Smooth muscle cell (in vitro differentiated cells): ENCODE results near the gene TENM3. TPM values are rescaled to one million over a fixed set of nuclear protein-coding genes. Genes with fewer than 3 reads are reported as not detected.

ENCODE experiments used
- DNase-seq: peaks from one replicate; lab custom pipeline; 2025; ENCODE audit not compliant: unreplicated experiment; lab: John Stamatoyannopoulos, UW
- H2AFZ ChIP-seq: fragments of 200-600 bp; sonication (generic); 2 replicates; pipeline ENCODE4 v1.6.0; 2016; ENCODE audit warnings: antibody characterized with exemption, low read depth, mild to moderate bottlenecking
- H3F3A ChIP-seq: fragments of 200-600 bp; sonication (generic); 2 replicates; pipeline ENCODE4 v1.6.0; 2017; ENCODE audit warnings: antibody characterized with exemption, low read depth
- H3K27ac ChIP-seq: fragments of 200-600 bp; sonication (generic); 2 replicates; pipeline ENCODE4 v1.5.1; 2016; ENCODE audit warnings: low read depth, mild to moderate bottlenecking
- H3K27me3 ChIP-seq: fragments of 200-600 bp; sonication (generic); 2 replicates; pipeline ENCODE4 v1.6.1; 2016; ENCODE audit warnings: low read depth, mild to moderate bottlenecking
- H3K36me3 ChIP-seq: fragments of 200-600 bp; sonication (generic); 2 replicates; pipeline ENCODE4 v1.5.1; 2016; ENCODE audit warnings: low read depth
- H3K4me1 ChIP-seq: fragments of 200-600 bp; sonication (generic); 2 replicates; pipeline ENCODE4 v1.5.1; 2016; ENCODE audit warnings: low read depth
- H3K4me2 ChIP-seq: fragments of 200-600 bp; sonication (generic); 2 replicates; pipeline ENCODE4 v1.6.0; 2016; ENCODE audit warnings: mild to moderate bottlenecking
- H3K4me3 ChIP-seq: fragments of 200-600 bp; sonication (generic); 2 replicates; pipeline ENCODE4 v1.5.1; 2016; ENCODE audit warnings: mild to moderate bottlenecking
- H3K79me2 ChIP-seq: fragments of 200-600 bp; sonication (generic); 2 replicates; pipeline ENCODE4 v1.6.0; 2016; ENCODE audit warnings: low read depth, mild to moderate bottlenecking
- H3K9ac ChIP-seq: fragments of 200-600 bp; sonication (generic); 2 replicates; pipeline ENCODE4 v1.6.0; 2016; ENCODE audit warnings: low read depth
- H3K9me3 ChIP-seq: fragments of 200-600 bp; sonication (generic); replicated peaks from 2 replicates; pipeline ENCODE4 v1.5.1; 2016; ENCODE audit warnings: low read depth
- H4K20me1 ChIP-seq: fragments of 200-600 bp; sonication (generic); 2 replicates; pipeline ENCODE4 v1.6.0; 2016; ENCODE audit warnings: low read depth
- CTCF ChIP-seq: fragments of 200-600 bp; sonication (generic); IDR thresholded peaks from 2 replicates; pipeline ENCODE4 v1.5.1; 2017; ENCODE audit warnings: borderline replicate concordance, mild to moderate bottlenecking, antibody characterized with exemption; ENCODE audit not compliant: insufficient read depth, poor library complexity, severe bottlenecking
- WGBS: methylation state at CpG from one replicate; pipeline ENCODE4 v1.1.7; 2016; ENCODE audit warnings: low lambda C conversion rate; 5-methylcytosine and 5-hydroxymethylcytosine counted together
- polyA plus RNA-seq: library from polyadenylated mRNA; unstranded; fragments of >200 nt; fragmentation: Nextera tagmentation; extraction: Ambion mirVana; gene quantifications from 2 replicates; pipeline ENCODE4 v1.2.1, GENCODE V29; 2016
- total RNA-seq: library from RNA; depleted of rRNA; stranded (reverse); fragments of >200 nt; gene quantifications from 2 replicates; pipeline ENCODE4 v1.2.3, GENCODE V29; 2014

The TENM3 gene
- total and polyA plus RNA-seq, 2 experiments from 2014 or later: 46.9 to 295 TPM

- Histone ChIP-seq H3K4me3 (no peak overlapping the region), H3K9ac (no peak overlapping the region), H3K9me3 (no peaks in the 10 kb centered on the region), H3F3A (peaks cover 4% of the 10 kb centered on the region), H3K27me3 (no peaks in the 10 kb centered on the region), H4K20me1 (peaks cover 10% of the 10 kb centered on the region), H3K79me2 (peaks cover 3% of the 10 kb centered on the region), H3K36me3 (peaks cover 17% of the 10 kb centered on the region), H3K27ac (no peak overlapping the region), H3K4me1 (peaks cover 25% of the 10 kb centered on the region), H3K4me2 (no peak overlapping the region), H2AFZ (no peak overlapping the region)
- no peak for TF ChIP-seq CTCF
- DNase-seq: no peak
- WGBS: 96% methylated on average over 5 of the region's 5 CpGs
These were observed 511.7 kb downstream of the TENM3 start for GRCh38 chr4:182754895-182755294.

GRCh38 chr4:182756161-182756690, 513.0 kb downstream of the TENM3 start:
- H3F3A ChIP-seq: no peaks in the 10 kb centered on the region
- H3K4me2 ChIP-seq: no peak overlapping the region
- peak overlapping the region; percentile 7 for H3K27ac ChIP-seq
- no peaks in the 10 kb centered on the region for H3K27me3 ChIP-seq
- 97% methylated on average over 6 of the region's 6 CpGs for WGBS
- peaks cover 17% of the 10 kb centered on the region for H3K36me3 ChIP-seq
- H3K9me3 ChIP-seq: no peaks in the 10 kb centered on the region
- no peak overlapping the region for H2AFZ ChIP-seq
- peaks cover 7% of the 10 kb centered on the region for H3K79me2 ChIP-seq
- no peak for TF ChIP-seq CTCF
- H3K4me3 ChIP-seq: no peak overlapping the region
- no peak overlapping the region for H3K9ac ChIP-seq
- H3K4me1 ChIP-seq: peaks cover 25% of the 10 kb centered on the region
- H4K20me1 ChIP-seq: peaks cover 10% of the 10 kb centered on the region
- DNase-seq: no peak

- peaks cover 18% of the 10 kb centered on the region for H4K20me1 ChIP-seq
- H2AFZ ChIP-seq: no peak overlapping the region
- peaks cover 11% of the 10 kb centered on the region for H3K79me2 ChIP-seq
- H3K4me2 ChIP-seq: no peak overlapping the region
- H3K4me3 ChIP-seq: no peak overlapping the region
- H3K9me3 ChIP-seq: no peaks in the 10 kb centered on the region
- H3K4me1 ChIP-seq: peaks cover 11% of the 10 kb centered on the region
- TF ChIP-seq CTCF: no peak
- H3F3A ChIP-seq: no peaks in the 10 kb centered on the region
- H3K27me3 ChIP-seq: no peaks in the 10 kb centered on the region
- no peak for DNase-seq
- 82% methylated on average over 12 of the region's 12 CpGs for WGBS
- H3K36me3 ChIP-seq: peaks cover 17% of the 10 kb centered on the region
- H3K9ac ChIP-seq: no peak overlapping the region
- no peak overlapping the region for H3K27ac ChIP-seq
These were observed 515.1 kb downstream of the TENM3 start for GRCh38 chr4:182758273-182758672.

- Histone ChIP-seq H3F3A (no peaks in the 10 kb centered on the region), H3K4me1 (peaks cover 11% of the 10 kb centered on the region), H3K9ac (no peak overlapping the region), H3K79me2 (peaks cover 11% of the 10 kb centered on the region), H3K27ac (no peak overlapping the region), H3K4me3 (no peak overlapping the region), H2AFZ (no peak overlapping the region), H3K27me3 (no peaks in the 10 kb centered on the region), H3K9me3 (no peaks in the 10 kb centered on the region), H3K36me3 (no peaks in the 10 kb centered on the region), H3K4me2 (no peak overlapping the region), H4K20me1 (peaks cover 32% of the 10 kb centered on the region)
- TF ChIP-seq CTCF: no peak
- 99% methylated on average over 6 of the region's 6 CpGs for WGBS
- DNase-seq: no peak
These were observed 517.4 kb downstream of the TENM3 start for GRCh38 chr4:182760551-182761043.
